ENCODE measurements around the gene PSIP1.

Gene PSIP1

DNA sequence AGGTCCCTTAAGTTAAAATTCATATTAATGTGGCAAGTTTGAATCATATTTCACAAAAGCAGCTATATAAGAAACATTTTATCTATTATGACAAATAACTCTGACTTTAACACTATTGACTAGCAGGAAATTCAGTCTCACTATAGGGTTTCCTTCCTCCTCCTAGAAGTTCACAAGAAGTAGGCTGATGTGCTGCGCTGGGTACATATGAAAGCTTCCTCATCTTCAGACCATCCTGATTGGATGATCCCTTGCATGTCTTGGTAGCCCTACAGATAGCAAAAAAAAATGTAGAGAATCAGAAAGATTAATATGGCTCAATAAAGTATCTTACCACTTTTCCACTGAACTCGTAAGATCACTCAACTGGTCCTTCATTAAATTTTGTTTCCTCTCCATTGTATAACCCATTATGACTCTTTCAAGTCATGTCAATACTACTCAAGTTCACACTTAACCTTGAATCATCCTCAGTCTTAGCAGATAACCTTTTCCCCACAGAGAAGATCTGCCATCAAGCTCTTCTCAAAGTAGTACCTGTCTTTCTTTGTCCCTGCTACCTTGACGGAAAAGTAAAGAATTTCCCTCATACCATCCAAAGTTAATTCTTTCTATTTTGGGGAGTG, 11.5 kb upstream of the PSIP1 start:
- no peaks in the 10 kb centered on the region for H3K4me1 ChIP-seq (ENCODE audit: low read depth, poor library complexity, severe bottlenecking)
- no peak overlapping the region for H3K27ac ChIP-seq
- TF ChIP-seq, protein P1, sequence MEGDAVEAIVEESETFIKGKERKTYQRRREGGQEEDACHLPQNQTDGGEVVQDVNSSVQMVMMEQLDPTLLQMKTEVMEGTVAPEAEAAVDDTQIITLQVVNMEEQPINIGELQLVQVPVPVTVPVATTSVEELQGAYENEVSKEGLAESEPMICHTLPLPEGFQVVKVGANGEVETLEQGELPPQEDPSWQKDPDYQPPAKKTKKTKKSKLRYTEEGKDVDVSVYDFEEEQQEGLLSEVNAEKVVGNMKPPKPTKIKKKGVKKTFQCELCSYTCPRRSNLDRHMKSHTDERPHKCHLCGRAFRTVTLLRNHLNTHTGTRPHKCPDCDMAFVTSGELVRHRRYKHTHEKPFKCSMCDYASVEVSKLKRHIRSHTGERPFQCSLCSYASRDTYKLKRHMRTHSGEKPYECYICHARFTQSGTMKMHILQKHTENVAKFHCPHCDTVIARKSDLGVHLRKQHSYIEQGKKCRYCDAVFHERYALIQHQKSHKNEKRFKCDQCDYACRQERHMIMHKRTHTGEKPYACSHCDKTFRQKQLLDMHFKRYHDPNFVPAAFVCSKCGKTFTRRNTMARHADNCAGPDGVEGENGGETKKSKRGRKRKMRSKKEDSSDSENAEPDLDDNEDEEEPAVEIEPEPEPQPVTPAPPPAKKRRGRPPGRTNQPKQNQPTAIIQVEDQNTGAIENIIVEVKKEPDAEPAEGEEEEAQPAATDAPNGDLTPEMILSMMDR (conservative IDR thresholded peaks at IDR 0.05; ENCODE audit: low read depth, low read length) = no peak
- H2AFZ ChIP-seq (ENCODE audit: low read depth) = no peak overlapping the region
- no peak overlapping the region for H3K9ac ChIP-seq
- no peaks in the 10 kb centered on the region for H3K27me3 ChIP-seq (ENCODE audit: insufficient read depth, low read depth)
- H3K36me3 ChIP-seq (ENCODE audit: insufficient read depth) = no peaks in the 10 kb centered on the region
- no peaks in the 10 kb centered on the region for H4K20me1 ChIP-seq (ENCODE audit: insufficient read depth)
- no peak overlapping the region for H3K4me3 ChIP-seq (IDR thresholded peaks at IDR 0.05; ENCODE audit: insufficient read depth, low read depth, low read length)
- no peaks in the 10 kb centered on the region for H3K79me2 ChIP-seq (ENCODE audit: insufficient read depth, low read depth)
- H3K4me2 ChIP-seq = no peak overlapping the region

DNA sequence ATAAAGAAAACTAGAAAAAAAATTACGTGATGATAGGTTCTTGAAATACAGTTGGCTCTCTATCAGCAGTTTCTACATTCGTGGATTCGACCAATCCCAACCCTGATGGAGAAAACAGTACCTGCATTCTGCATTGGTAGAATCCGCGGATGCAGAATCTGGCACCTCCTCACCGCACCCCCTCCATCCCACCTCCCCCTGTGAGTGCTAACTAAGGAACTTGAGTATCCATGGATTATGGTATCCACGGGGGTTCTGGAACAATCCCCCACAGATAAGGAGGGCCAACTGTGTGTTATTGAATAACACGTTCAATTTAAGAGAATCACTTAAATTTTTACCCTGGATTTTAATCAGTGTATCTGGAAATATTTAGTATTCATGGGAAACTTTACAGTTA, 10.5 kb upstream of the PSIP1 start:
- Histone ChIP-seq H4K20me1 (ENCODE audit: insufficient read depth) (no peaks in the 10 kb centered on the region), H3K4me2 (no peak overlapping the region), H3K9ac (no peak overlapping the region), H3K4me3 (IDR thresholded peaks at IDR 0.05; ENCODE audit: insufficient read depth, low read depth, low read length) (no peak overlapping the region), H2AFZ (ENCODE audit: low read depth) (no peak overlapping the region), H3K79me2 (ENCODE audit: insufficient read depth, low read depth) (no peaks in the 10 kb centered on the region), H3K27ac (no peak overlapping the region), H3K27me3 (ENCODE audit: insufficient read depth, low read depth) (no peaks in the 10 kb centered on the region), H3K36me3 (ENCODE audit: insufficient read depth) (no peaks in the 10 kb centered on the region), H3K4me1 (ENCODE audit: low read depth, poor library complexity, severe bottlenecking) (no peaks in the 10 kb centered on the region)
- TF ChIP-seq, protein P1 (conservative IDR thresholded peaks at IDR 0.05; ENCODE audit: low read depth, low read length) = no peak

DNA sequence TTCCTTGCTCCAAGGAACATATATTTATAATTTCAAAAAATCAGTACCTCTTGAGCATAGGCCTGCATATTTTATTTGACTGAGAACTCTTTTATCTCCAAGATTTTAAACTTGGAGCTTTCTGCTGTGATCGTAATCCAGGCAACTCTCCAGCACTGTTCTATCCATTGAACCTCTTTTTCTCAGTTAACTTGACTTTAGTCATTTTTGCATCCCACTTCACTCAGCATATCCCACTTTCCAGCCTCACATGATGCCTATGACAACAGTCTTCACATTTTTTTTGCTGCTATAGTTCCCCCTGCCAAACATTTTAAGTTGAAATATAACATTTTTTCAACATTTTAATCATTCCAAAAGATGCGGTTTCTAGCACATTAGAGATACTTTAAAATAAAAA, 9.1 kb upstream of the PSIP1 start:
- H3K36me3 ChIP-seq (ENCODE audit: insufficient read depth) = no peaks in the 10 kb centered on the region
- no peak overlapping the region for H3K4me3 ChIP-seq (IDR thresholded peaks at IDR 0.05; ENCODE audit: insufficient read depth, low read depth, low read length)
- no peak overlapping the region for H2AFZ ChIP-seq (ENCODE audit: low read depth)
- H3K4me2 ChIP-seq = no peak overlapping the region
- H3K27ac ChIP-seq = no peak overlapping the region
- no peaks in the 10 kb centered on the region for H3K27me3 ChIP-seq (ENCODE audit: insufficient read depth, low read depth)
- H3K79me2 ChIP-seq (ENCODE audit: insufficient read depth, low read depth) = no peaks in the 10 kb centered on the region
- no peaks in the 10 kb centered on the region for H3K4me1 ChIP-seq (ENCODE audit: low read depth, poor library complexity, severe bottlenecking)
- no peaks in the 10 kb centered on the region for H4K20me1 ChIP-seq (ENCODE audit: insufficient read depth)
- TF ChIP-seq, protein P1 (conservative IDR thresholded peaks at IDR 0.05; ENCODE audit: low read depth, low read length) = no peak
- H3K9ac ChIP-seq = no peak overlapping the region

DNA sequence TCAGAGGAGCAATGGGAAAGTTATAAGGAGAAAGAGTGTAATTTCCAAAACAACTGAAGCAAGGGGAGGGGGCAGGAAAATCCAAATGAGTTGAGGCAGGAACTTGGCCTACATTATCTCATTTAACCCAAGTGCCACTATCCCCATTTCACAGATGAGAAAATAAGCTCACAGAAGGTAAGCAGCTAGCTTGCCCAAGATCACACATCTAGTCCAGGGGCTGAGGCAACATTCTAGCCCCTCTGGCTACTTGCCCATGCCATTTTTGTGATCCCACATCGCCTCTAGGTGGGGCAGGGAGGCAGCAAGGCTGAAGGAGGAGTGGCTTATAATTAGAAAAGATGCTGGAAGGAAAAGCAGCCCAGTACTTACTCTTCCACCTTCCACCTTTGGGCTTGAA, 2.6 kb upstream of the PSIP1 start:
- H3K9ac ChIP-seq = no peak overlapping the region
- H3K4me2 ChIP-seq = no peak overlapping the region
- peaks cover 16% of the 10 kb centered on the region for H3K79me2 ChIP-seq (ENCODE audit: insufficient read depth, low read depth)
- H4K20me1 ChIP-seq (ENCODE audit: insufficient read depth) = peaks cover 6% of the 10 kb centered on the region; the same call in 1 of the 2 replicates
- peaks cover 40% of the 10 kb centered on the region for H3K4me1 ChIP-seq (ENCODE audit: low read depth, poor library complexity, severe bottlenecking)
- TF ChIP-seq, protein P1 (conservative IDR thresholded peaks at IDR 0.05; ENCODE audit: low read depth, low read length) = no peak; the same call in 1 of the 2 replicates
- no peak overlapping the region for H3K4me3 ChIP-seq (IDR thresholded peaks at IDR 0.05; ENCODE audit: insufficient read depth, low read depth, low read length)
- no peaks in the 10 kb centered on the region for H3K36me3 ChIP-seq (ENCODE audit: insufficient read depth)
- H3K27ac ChIP-seq = no peak overlapping the region
- H2AFZ ChIP-seq (ENCODE audit: low read depth) = no peak overlapping the region
- H3K27me3 ChIP-seq (ENCODE audit: insufficient read depth, low read depth) = no peaks in the 10 kb centered on the region

All from KMS-11 (cell line).